HCT116 (cell line): ENCODE measurements around the gene TNRC18. TPM values are rescaled to one million over a fixed set of nuclear protein-coding genes. Genes with fewer than 3 reads are reported as not detected.

Source experiments
- ATAC-seq: fragments of 200-7000 bp; cut with Tn5 transposase; 2 replicates; pipeline ENCODE4 v1.9.1; 2020; ENCODE audit warnings: mild to moderate bottlenecking, moderate library complexity
- BruUV-seq: library from RNA; stranded (reverse); fragments of 400-500 nt; replicated peaks from 2 replicates; lab custom pipeline; 2021; lab: Mats Ljungman, UMichigan
- CTCF ChIA-PET: fragments of 300-600 bp; sonication (Branson Sonifier 250); formaldehyde crosslinking; loops from one replicate; lab custom pipeline; 2021; ENCODE audit warnings: antibody characterized with exemption; lab: Charles Lee
- POLR2A ChIA-PET: fragments of 300-600, 350-600 bp; sonication (Branson Sonifier 250); formaldehyde crosslinking; loops from one replicate; lab custom pipeline; 2021; ENCODE audit warnings: antibody characterized with exemption; lab: Charles Lee
- RAD21 ChIA-PET, 2 experiments: fragments of 300-600 bp; sonication (Branson Sonifier 250); formaldehyde crosslinking; loops; one replicate each; lab custom pipeline; 2023; ENCODE audit warnings: low total read pairs in 2 of 2; ENCODE audit not compliant: uncharacterized antibody in 2 of 2, unreplicated experiment in 2 of 2, low non-redundant PET in 1 of 2; lab: Charles Lee
- DNase-seq: peaks from one replicate; pipeline ENCODE4 v3.0.0-alpha.2; 2010; ENCODE audit warnings: low read depth, low spot score
- H2AFZ ChIP-seq: fragments of 200-600 bp; shearing (Covaris generic), sonication (generic); 2 replicates; pipeline ENCODE4 v1.6.1; 2017; ENCODE audit warnings: low read depth, mixed run types, mixed read lengths, antibody characterized with exemption, low read length; ENCODE audit not compliant: poor library complexity, severe bottlenecking
- H3K27ac ChIP-seq: 2 replicates; pipeline ENCODE4 v1.5.1; 2012; ENCODE audit warnings: low read depth, low read length
- H3K27me3 ChIP-seq: fragments of 200-600 bp; sonication (generic); 2 replicates; pipeline ENCODE4 v1.6.1; 2016; ENCODE audit warnings: mixed run types, low read length, mixed read lengths; ENCODE audit not compliant: insufficient read depth
- H3K36me3 ChIP-seq, 2 experiments: fragments of 200-500 bp in 1 of 2; fragments of 200-600 bp in 1 of 2; sonication (Bioruptor generic) in 1 of 2; sonication (generic) in 1 of 2; 2 replicates each; pipeline versions ENCODE4 v1.5.1 to v1.6.1; 2014 to 2016; ENCODE audit warnings: low read length in 2 of 2, inconsistent platforms in 1 of 2, mixed read lengths in 1 of 2, mixed run types in 1 of 2; ENCODE audit not compliant: insufficient read depth in 2 of 2, control insufficient read depth in 1 of 2
- H3K4me1 ChIP-seq, 2 experiments: fragments of 200-600 bp in 1 of 2; sonication (generic) in 1 of 2; 2 replicates each; pipeline versions ENCODE4 v1.5.1 to v1.6.1; 2012 to 2017; ENCODE audit warnings: low read length in 2 of 2, inconsistent platforms in 1 of 2, mild to moderate bottlenecking in 1 of 2, mixed read lengths in 1 of 2, mixed run types in 1 of 2, moderate library complexity in 1 of 2; ENCODE audit not compliant: insufficient read depth in 2 of 2, control insufficient read depth in 1 of 2
- H3K4me2 ChIP-seq: fragments of 200-600 bp; sonication (generic); 2 replicates; pipeline ENCODE4 v1.6.1; 2017; ENCODE audit warnings: mixed run types, low read length, mixed read lengths
- H3K4me3 ChIP-seq, 2 experiments: fragments of 200-600 bp in 1 of 2; sonication (generic) in 1 of 2; replicated peaks in 1 of 2; 2 replicates each; pipeline ENCODE4 v1.5.1; 2011 to 2016; ENCODE audit warnings: low read length in 2 of 2, control low read depth in 1 of 2, low read depth in 1 of 2, mild to moderate bottlenecking in 1 of 2, mixed read lengths in 1 of 2, mixed run types in 1 of 2
- H3K79me2 ChIP-seq: fragments of 200-600 bp; sonication (generic); 2 replicates; pipeline ENCODE4 v1.6.1; 2017; ENCODE audit warnings: mild to moderate bottlenecking, mixed run types, low read length, moderate library complexity, mixed read lengths; ENCODE audit not compliant: insufficient read depth
- H3K9ac ChIP-seq: fragments of 200-600 bp; sonication (generic); 2 replicates; pipeline ENCODE4 v1.6.1; 2016; ENCODE audit warnings: low read length, mixed read lengths
- H3K9me2 ChIP-seq: fragments of 200-600 bp; sonication (generic), shearing (Covaris generic); 2 replicates; pipeline ENCODE4 v1.6.1; 2017; ENCODE audit warnings: mixed run types, mild to moderate bottlenecking, moderate library complexity; ENCODE audit not compliant: insufficient read depth
- H3K9me3 ChIP-seq, 2 experiments: fragments of 200-500 bp in 1 of 2; fragments of 200-600 bp in 1 of 2; sonication (Bioruptor generic) in 1 of 2; sonication (generic) in 1 of 2; 2 replicates each; pipeline ENCODE4 v1.6.1; 2014 to 2017; ENCODE audit warnings: low read length in 2 of 2, mixed read lengths in 2 of 2, inconsistent platforms in 1 of 2, low read depth in 1 of 2, mild to moderate bottlenecking in 1 of 2, mixed run types in 1 of 2, moderate library complexity in 1 of 2; ENCODE audit not compliant: control insufficient read depth in 1 of 2, insufficient read depth in 1 of 2
- H4K20me1 ChIP-seq: fragments of 200-600 bp; sonication (generic), shearing (Covaris generic); 2 replicates; pipeline ENCODE4 v1.6.1; 2017; ENCODE audit warnings: mixed run types, mild to moderate bottlenecking, moderate library complexity; ENCODE audit not compliant: insufficient read depth
- JUND ChIP-seq: IDR thresholded peaks from 2 replicates; pipeline ENCODE4 v1.6.1; 2012
- POLR2A ChIP-seq: IDR thresholded peaks from 2 replicates; pipeline ENCODE4 v1.7.0; 2011; ENCODE audit warnings: borderline replicate concordance; ENCODE audit not compliant: insufficient read depth, insufficient read length; ENCODE audit errors: extremely low read depth
- RAD21 ChIP-seq: IDR thresholded peaks from 2 replicates; pipeline ENCODE4 v1.6.1; 2012; ENCODE audit warnings: low read depth, mild to moderate bottlenecking
- SRF ChIP-seq: IDR thresholded peaks from 2 replicates; pipeline ENCODE4 v1.6.1; 2012; ENCODE audit warnings: low read depth
- TCF7L2 ChIP-seq: IDR thresholded peaks from 2 replicates; pipeline ENCODE4 v1.7.0; 2011; ENCODE audit warnings: borderline replicate concordance, inconsistent platforms; ENCODE audit not compliant: insufficient read depth, insufficient read length; ENCODE audit errors: extremely low read depth
- ZNF274 ChIP-seq: fragments of 200-500 bp; sonication (Bioruptor generic); IDR thresholded peaks from 2 replicates; pipeline ENCODE4 v1.6.1; 2014; ENCODE audit warnings: mild to moderate bottlenecking, low read depth, low read length, inconsistent platforms
- intact Hi-C: fragments of 100-400 bp; cut with micrococcal nuclease; formaldehyde crosslinking; loops from 2 replicates; pipeline ENCODE4 v1.10.0; 2022
- total RNA-seq: library from RNA; stranded (reverse); gene quantifications from one replicate; pipeline ENCODE4 v1.2.1, GENCODE V29; 2021; ENCODE audit not compliant: unreplicated experiment
- TF ChIP-seq, protein P1 (sequence below): IDR thresholded peaks from 2 replicates; pipeline ENCODE4 v1.6.1; 2012
- TF ChIP-seq, protein P2 (sequence below), 3 experiments: fragments of 200-600 bp in 1 of 3; sonication (generic) in 1 of 3; IDR thresholded peaks in 2 of 3; conservative IDR thresholded peaks in 1 of 3; 2 replicates each; pipeline ENCODE4 v1.5.1; 2012 to 2017; ENCODE audit warnings: low read depth in 2 of 3, low read length in 2 of 3, antibody characterized with exemption in 1 of 3, borderline replicate concordance in 1 of 3, control low read depth in 1 of 3, mild to moderate bottlenecking in 1 of 3, mixed read lengths in 1 of 3, mixed run types in 1 of 3, moderate library complexity in 1 of 3; ENCODE audit not compliant: insufficient read depth in 1 of 3

TNRC18 gene
- total RNA-seq, 1 experiment from 2014 or later = 101 TPM

DNA sequence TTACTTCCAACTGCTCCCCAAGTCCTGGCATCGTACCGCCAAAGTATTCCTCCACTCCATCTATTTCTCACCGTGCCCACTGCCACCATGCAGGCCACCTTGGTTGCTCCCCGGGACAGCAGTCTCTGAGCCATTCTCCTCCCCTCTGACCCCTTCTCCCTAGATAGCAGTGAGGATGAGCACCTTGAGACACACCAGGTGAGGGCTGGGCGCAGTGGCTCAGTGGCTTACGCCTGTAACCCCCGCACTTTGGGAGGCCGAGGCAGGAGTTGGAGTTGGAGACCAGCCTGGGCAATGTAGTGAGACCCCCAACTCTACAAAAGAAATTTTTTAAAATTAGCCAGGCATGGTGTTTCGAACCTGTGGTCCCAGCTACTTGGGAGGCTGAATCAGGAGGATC lies 136.7 kb downstream of the TNRC18 start (continued):
- TF ChIP-seq, protein P1, sequence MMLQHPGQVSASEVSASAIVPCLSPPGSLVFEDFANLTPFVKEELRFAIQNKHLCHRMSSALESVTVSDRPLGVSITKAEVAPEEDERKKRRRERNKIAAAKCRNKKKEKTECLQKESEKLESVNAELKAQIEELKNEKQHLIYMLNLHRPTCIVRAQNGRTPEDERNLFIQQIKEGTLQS = no peak
- no peak for TF ChIP-seq SRF
- no peak for TF ChIP-seq ZNF274
- no peak for TF ChIP-seq JUND

DNA sequence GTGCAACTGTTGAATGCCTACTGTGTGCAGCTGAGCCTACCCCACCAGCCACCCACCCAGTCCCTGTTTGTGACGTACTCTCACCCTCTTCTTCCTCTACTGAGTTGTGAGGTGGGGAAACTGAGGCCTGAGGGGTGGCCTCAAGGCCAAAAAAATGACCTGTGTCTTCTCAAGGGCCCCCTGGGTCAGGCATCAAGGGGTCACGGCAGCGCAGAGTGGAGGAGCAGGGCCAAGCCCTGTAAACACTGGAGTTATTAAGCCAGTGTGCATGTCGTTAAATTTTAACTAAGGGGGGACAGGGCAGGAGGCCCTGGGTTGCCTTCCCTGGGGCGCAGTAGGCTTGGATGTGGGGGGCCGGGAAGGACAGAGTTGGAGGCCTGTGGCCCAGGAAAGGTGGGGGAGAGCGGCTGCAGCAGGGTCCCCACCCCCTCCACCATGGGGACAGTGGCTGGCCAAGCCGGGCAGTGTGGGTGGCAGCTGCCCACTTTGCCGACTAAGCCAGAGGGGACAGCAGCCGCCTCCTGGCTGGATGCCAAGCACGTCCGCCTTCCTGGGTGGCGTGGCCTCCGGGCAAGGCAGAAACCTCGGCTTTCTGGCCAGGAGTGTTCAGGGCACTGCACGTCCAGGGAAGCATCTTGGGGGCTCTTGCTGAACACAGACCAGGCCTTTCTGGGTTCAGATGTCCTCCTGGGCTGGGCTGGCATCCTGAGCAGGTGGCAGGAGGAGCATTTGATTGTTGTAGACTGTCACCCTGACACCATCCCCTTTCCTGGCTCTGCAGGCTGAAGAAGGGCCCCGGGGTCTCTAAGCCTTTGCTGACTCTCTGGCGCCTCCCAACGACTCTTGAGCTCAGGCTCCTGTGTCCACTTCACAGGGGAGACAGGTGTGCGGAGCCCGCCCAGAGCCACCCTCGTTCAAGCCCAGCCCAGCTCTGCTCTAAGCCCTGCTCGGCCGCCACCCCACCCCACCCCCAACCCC lies 139.0 kb downstream of the TNRC18 start:
- no peak overlapping the region for H3K9ac ChIP-seq
- TSS peak; percentile 34 for BruUV-seq
- ATAC-seq (peak; percentile 78), DNase-seq (peak; percentile 54)
- ChIA-PET POLR2A (interaction anchor here (0.6 kb wide), 1 partner anchor 40 kb away, joined by 4 read pairs; no protein-coding TSS in a partner anchor), CTCF (interaction anchor here (0.9 to 2.0 kb wide), 3 partner anchors 40 to 141 kb away, joined by 3 to 16 read pairs (median 5); no protein-coding TSS in a partner anchor), RAD21 (interaction anchor here (1.0 kb wide), 2 partner anchors 44 to 45 kb away, joined by 3 to 8 read pairs; no protein-coding TSS in a partner anchor)
- H3K4me3 ChIP-seq = no peak overlapping the region
- no peaks in the 10 kb centered on the region for H3K27me3 ChIP-seq
- H3K36me3 ChIP-seq = 0 out of 4 replicates have a peak, but pooled peaks cover 0 to 2% of the 10 kb centered on the region in 2 experiments
- peak overlapping the region; percentile 33; the same call in 1 of the 2 replicates for H3K27ac ChIP-seq
- H2AFZ ChIP-seq = no peak overlapping the region
- no peaks in the 10 kb centered on the region for H3K79me2 ChIP-seq
- no peak for TF ChIP-seq POLR2A
- peak; percentile 68 for TF ChIP-seq RAD21
- TF ChIP-seq, protein P2, sequence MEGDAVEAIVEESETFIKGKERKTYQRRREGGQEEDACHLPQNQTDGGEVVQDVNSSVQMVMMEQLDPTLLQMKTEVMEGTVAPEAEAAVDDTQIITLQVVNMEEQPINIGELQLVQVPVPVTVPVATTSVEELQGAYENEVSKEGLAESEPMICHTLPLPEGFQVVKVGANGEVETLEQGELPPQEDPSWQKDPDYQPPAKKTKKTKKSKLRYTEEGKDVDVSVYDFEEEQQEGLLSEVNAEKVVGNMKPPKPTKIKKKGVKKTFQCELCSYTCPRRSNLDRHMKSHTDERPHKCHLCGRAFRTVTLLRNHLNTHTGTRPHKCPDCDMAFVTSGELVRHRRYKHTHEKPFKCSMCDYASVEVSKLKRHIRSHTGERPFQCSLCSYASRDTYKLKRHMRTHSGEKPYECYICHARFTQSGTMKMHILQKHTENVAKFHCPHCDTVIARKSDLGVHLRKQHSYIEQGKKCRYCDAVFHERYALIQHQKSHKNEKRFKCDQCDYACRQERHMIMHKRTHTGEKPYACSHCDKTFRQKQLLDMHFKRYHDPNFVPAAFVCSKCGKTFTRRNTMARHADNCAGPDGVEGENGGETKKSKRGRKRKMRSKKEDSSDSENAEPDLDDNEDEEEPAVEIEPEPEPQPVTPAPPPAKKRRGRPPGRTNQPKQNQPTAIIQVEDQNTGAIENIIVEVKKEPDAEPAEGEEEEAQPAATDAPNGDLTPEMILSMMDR (IDR thresholded peaks at IDR 0.05 in 2 of 3, conservative IDR thresholded peaks at IDR 0.05 in 1 of 3; ENCODE audit: borderline replicate concordance in 1 of 3, insufficient read depth in 1 of 3, low read depth in 2 of 3, low read length in 2 of 3) = peak; percentile 32 to 58 (median 54); a peak in 4 of 6 replicates
- no peak for TF ChIP-seq TCF7L2
- intact Hi-C loops = loop anchor here (1.0 kb wide), 1 partner anchor 44 kb away; no protein-coding TSS in a partner anchor
- no peaks in the 10 kb centered on the region for H3K9me3 ChIP-seq
- no peaks in the 10 kb centered on the region for H3K9me2 ChIP-seq
- peaks cover 12 to 22% of the 10 kb centered on the region in 2 experiments for H3K4me1 ChIP-seq
- H4K20me1 ChIP-seq = no peaks in the 10 kb centered on the region
- H3K4me2 ChIP-seq = peak overlapping the region; percentile 55
